GM21717 (cell line): Measurements from ENCODE around the gene MRM3.
A peak's percentile ranks its signal among the peaks of the same experiment; 100 is the strongest.
"Not testable (repeated sequence)": the region's sequence is repeated elsewhere in the genome, so short reads cannot be mapped to it uniquely, and the experiment has no call there.

Experiments
- ATAC-seq: cut with Tn5 transposase; IDR thresholded peaks from one replicate; pipeline ENCODE4 v1.9.1; 2021; ENCODE audit warnings: mild to moderate bottlenecking, moderate library complexity; ENCODE audit not compliant: unreplicated experiment

The MRM3 gene

GRCh38 chr17:752620-753219 is 29.4 kb upstream of the MRM3 start:
- peak; percentile 16 for ATAC-seq

- no peak for ATAC-seq
Measured at GRCh38 chr17:753418-753817, 28.7 kb upstream of the MRM3 start.

- not testable (repeated sequence) for ATAC-seq
Measured at GRCh38 chr17:755319-755961, 26.7 kb upstream of the MRM3 start.

- ATAC-seq, result not testable (repeated sequence)
Measured at GRCh38 chr17:756010-756567, 26.1 kb upstream of the MRM3 start.

DNA sequence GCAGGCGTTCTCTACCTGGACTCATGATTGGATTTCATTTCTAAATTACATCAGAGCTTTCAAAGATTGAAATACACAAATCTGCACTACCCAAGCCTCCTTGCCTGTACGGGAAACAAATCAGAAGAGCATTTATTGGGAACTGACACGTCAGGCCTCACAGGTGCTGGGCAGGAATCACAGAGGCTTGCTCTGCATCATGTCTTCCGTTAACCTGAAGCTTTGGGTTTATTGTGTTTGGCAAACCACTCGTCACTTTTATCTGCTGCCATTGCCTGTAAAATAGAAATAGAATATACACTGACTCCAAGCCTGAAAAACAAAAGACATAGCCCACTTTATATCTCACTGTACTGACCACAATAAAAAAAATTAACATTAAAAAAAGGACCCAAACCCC is 22.2 kb upstream of the MRM3 start:
- ATAC-seq, result no peak

GRCh38 chr17:760371-760770 is 21.8 kb upstream of the MRM3 start:
- ATAC-seq, result no peak

DNA sequence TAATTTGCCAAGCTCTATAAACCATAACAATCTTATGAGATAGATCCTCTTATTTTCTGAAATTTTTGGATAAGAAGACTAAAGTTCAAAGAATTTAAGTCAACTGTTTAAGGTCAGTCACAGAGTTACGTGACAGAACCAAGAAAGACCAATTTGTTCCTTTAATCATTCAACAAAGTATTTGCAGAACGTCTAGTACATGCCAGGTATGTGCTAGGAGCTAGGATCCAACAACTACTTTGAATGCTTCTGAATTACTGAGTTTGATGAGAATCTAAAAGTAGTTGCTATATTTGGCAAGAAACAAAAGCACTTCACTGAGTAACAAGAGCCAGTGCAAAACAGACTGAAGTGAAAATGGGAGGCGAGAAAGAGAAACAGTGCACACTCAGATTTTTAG is 15.1 kb upstream of the MRM3 start:
- no peak for ATAC-seq

GRCh38 chr17:773016-773415 is 9.1 kb upstream of the MRM3 start:
- no peak for ATAC-seq

DNA sequence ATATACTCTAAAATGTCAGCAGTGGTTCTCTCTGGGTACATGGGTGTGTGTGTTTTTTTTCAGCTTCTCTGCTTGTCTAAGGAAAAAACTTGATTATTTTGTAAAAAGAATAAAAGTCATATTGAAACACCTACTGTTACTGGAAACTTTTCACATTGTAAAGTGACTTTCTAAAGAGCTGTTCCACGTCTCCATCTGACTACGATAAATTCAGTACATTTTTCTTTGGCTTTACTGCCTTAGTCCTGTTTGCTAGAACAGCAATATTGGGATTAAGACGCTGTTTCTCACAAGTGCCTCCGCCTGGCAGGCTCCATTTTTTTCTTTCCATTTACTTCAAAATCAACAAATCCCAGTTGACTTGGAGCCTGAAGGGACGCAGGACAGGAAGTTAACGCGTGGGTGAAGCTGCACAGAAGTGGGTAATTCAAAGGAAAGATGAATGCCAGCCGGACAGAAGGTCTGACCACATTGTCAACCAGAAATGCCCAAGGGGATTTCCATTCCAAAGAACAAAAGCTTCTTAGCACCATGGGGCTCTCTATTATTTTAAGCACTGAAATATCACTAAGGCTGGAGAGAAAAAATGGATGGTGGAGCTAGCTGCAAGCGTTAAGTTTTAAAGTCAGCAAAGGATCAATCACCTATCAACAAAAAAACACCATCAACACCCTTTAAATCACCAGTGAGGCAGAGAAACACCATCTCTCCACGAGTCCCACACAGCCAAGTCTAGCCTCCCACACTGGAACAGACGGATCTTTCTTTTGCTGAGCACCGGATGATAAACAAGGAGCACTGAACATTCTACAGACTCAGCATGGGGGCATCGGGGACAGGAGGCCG is 8.5 kb upstream of the MRM3 start:
- no peak for ATAC-seq

DNA sequence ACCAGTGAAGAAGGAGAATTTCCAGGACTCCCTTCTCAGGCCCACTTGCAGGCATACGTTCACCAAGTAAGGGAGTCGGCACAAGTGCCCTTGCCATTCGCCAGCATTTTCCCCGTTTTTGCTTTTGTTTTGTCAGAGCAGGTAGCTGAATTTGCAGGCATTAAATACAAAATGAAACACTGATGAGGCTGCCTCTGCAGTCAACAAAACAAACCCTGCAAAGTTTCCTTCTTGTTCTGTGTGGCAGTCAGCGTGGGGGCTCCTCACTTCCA is 7.9 kb upstream of the MRM3 start:
- no peak for ATAC-seq

GRCh38 chr17:778096-778495 is 4.1 kb upstream of the MRM3 start:
- ATAC-seq, result no peak

DNA sequence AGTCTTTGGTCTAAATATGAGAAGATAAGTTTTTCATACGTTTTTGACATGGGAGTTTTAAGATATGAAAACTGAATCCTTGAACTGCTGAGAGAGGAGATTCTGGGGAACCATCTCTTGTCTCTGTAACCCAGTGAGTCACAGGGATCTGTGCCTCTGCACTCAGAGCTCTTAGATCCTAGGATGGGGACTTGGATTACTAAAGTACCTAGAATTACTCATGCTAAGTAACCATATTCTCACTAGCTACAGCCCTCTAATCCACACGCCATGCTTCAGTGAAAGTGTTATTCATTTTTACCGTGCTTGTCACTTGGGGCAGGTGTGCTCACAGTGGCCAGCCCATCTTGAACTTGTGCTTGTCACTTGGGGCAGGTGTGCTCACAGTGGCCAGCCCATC is 2.0 kb downstream of the MRM3 start:
- no peak for ATAC-seq

DNA sequence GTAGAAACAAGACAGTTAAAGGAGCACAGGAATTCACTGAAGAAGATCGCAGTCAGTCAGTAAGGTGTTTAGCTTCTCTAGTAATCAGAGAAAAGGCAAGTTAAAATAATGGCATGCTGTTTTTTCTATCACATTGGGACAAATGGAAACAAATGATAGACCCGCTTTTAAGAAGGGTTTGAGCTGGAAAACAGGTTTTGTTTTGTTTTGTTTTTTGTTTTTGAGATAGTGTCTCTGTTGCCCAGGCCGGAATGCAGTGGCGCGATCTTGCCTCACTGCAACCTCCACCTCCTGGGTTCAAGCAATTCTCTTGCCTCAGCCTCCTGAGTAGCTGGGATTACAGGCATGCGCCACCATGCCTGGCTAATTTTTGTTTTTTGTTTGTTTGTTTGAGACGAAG is 3.7 kb downstream of the MRM3 start:
- ATAC-seq, result not testable (repeated sequence)

GRCh38 chr17:787641-788221 is 5.6 kb downstream of the MRM3 start:
- no peak for ATAC-seq

DNA sequence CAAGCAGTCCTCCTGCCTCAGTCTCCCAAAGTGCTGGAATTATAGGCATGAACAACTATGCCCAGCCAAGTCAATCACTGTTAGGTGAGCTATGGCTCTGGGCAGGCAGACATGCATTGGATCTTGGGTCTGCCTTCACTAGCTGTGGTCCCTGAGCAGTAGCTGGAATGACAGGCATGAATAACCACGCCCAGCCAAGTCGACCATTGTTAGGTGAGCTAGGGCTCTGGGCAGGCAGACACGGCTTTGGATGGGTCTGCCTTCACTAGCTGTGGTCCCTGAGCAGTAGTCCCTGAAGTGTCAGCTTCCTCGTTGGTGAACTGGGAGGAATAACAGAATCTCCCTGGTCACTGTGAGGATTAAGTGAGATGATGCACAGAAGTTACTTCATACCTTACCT is 6.4 kb downstream of the MRM3 start:
- no peak for ATAC-seq

- ATAC-seq, result no peak
Measured at GRCh38 chr17:789160-789840, 7.1 kb downstream of the MRM3 start.

GRCh38 chr17:789931-790873 is 8.0 kb downstream of the MRM3 start:
- ATAC-seq, result not testable (repeated sequence)

- ATAC-seq, result not testable (repeated sequence)
Measured at GRCh38 chr17:790874-791247, 8.7 kb downstream of the MRM3 start.

- ATAC-seq, result no peak
Measured at GRCh38 chr17:791829-792228, 9.7 kb downstream of the MRM3 start.

- no peak for ATAC-seq
Measured at GRCh38 chr17:792277-792676, 10.1 kb downstream of the MRM3 start.
